ENCODE results near the gene DDX46. TPM values are rescaled to one million over a fixed set of nuclear protein-coding genes. Genes with fewer than 3 reads are reported as not detected.

Gene DDX46
- polyA plus RNA-seq, 1 donor from 2014 or later, result 46.8 TPM

DNA sequence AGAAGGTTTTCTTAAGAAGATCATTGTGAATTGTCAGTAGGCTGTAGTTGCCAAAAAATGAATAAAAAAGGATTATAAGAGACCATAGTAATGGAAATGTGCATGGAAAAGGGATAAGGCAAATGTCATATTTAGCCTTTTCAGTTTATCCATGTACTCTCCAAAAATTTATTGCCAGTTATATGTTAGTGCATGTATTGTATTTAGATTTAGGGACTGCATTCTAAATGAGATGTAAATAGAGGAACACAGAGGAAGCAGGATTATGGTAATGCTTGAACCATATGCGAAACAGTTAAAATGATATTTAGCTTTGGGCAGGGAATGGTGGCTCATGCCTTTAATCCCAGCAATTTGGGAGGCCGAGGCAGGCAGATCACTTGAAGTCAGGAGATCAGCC, 33.0 kb downstream of the DDX46 start:
- no peaks in the 10 kb centered on the region for H3K27me3 ChIP-seq (ENCODE audit: insufficient read depth, low read depth, low read length)
- H3K4me3 ChIP-seq (ENCODE audit: low read length), result no peak overlapping the region
- H3K9me2 ChIP-seq (ENCODE audit: insufficient read depth, low read length), result no peaks in the 10 kb centered on the region
- H3K9me3 ChIP-seq (ENCODE audit: low read length), result no peaks in the 10 kb centered on the region
- no peak overlapping the region for H2AFZ ChIP-seq (ENCODE audit: low read depth, low read length)
- H3K36me3 ChIP-seq (ENCODE audit: insufficient read depth, low read length), result peaks cover 7% of the 10 kb centered on the region
- H3K79me2 ChIP-seq (replicated peaks; ENCODE audit: insufficient read depth, low read length), result no peaks in the 10 kb centered on the region
- no peaks in the 10 kb centered on the region for H3F3A ChIP-seq (ENCODE audit: insufficient read depth, low read length, poor library complexity, severe bottlenecking)
- no peak overlapping the region for H3K27ac ChIP-seq (ENCODE audit: low read length)
- H4K20me1 ChIP-seq (ENCODE audit: insufficient read depth), result no peaks in the 10 kb centered on the region
- TF ChIP-seq, protein P1, sequence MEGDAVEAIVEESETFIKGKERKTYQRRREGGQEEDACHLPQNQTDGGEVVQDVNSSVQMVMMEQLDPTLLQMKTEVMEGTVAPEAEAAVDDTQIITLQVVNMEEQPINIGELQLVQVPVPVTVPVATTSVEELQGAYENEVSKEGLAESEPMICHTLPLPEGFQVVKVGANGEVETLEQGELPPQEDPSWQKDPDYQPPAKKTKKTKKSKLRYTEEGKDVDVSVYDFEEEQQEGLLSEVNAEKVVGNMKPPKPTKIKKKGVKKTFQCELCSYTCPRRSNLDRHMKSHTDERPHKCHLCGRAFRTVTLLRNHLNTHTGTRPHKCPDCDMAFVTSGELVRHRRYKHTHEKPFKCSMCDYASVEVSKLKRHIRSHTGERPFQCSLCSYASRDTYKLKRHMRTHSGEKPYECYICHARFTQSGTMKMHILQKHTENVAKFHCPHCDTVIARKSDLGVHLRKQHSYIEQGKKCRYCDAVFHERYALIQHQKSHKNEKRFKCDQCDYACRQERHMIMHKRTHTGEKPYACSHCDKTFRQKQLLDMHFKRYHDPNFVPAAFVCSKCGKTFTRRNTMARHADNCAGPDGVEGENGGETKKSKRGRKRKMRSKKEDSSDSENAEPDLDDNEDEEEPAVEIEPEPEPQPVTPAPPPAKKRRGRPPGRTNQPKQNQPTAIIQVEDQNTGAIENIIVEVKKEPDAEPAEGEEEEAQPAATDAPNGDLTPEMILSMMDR (IDR thresholded peaks at IDR 0.05; ENCODE audit: poor library complexity, severe bottlenecking), result no peak
- no peak for TF ChIP-seq RAD21 (conservative IDR thresholded peaks at IDR 0.05)
- TF ChIP-seq REST (IDR thresholded peaks at IDR 0.05; ENCODE audit: borderline replicate concordance), result no peak
- no peak for TF ChIP-seq EZH2 (IDR thresholded peaks at IDR 0.05; ENCODE audit: borderline replicate concordance, insufficient read depth, low read length, poor library complexity, severe bottlenecking)
- no peak for TF ChIP-seq SMC3 (conservative IDR thresholded peaks at IDR 0.05; ENCODE audit: poor library complexity)
- no peak for TF ChIP-seq TAF1 (IDR thresholded peaks at IDR 0.05; ENCODE audit: low read depth)
- no peak for TF ChIP-seq EP300 (conservative IDR thresholded peaks at IDR 0.05; ENCODE audit: poor library complexity, severe bottlenecking)
- no peak for TF ChIP-seq MXI1 (conservative IDR thresholded peaks at IDR 0.05; ENCODE audit: poor library complexity, severe bottlenecking)
- no peak for TF ChIP-seq POLR2AphosphoS5 (IDR thresholded peaks at IDR 0.05)
- H3K4me2 ChIP-seq (ENCODE audit: low read length), result no peak overlapping the region
- no peak overlapping the region for H3K9ac ChIP-seq (ENCODE audit: low read length)

DNA sequence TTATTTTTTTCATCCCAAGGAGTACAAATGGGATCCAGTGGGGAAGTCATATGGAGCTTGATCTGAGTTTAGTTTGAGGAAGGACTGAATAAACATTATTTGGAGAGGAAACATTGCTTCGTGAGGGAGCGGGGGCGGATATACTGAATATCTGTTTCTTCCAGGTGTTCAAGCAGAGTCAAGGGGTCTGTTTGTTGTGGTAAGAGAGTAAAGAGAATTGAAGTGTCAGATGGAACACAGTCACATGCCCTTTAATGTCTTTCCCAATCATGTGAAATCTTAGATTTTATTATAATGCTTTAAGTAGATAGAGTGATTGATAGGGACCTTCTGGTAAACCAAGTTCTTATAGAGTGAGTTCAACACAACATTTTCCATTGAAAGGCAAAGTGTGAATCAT, 33.7 kb downstream of the DDX46 start:
- Histone ChIP-seq H3K9me3 (ENCODE audit: low read length) (no peaks in the 10 kb centered on the region), H2AFZ (ENCODE audit: low read depth, low read length) (no peak overlapping the region), H3K4me3 (ENCODE audit: low read length) (no peak overlapping the region), H3K9ac (ENCODE audit: low read length) (no peak overlapping the region), H3F3A (ENCODE audit: insufficient read depth, low read length, poor library complexity, severe bottlenecking) (no peaks in the 10 kb centered on the region), H3K27ac (ENCODE audit: low read length) (no peak overlapping the region), H3K36me3 (ENCODE audit: insufficient read depth, low read length) (peaks cover 9% of the 10 kb centered on the region), H3K79me2 (replicated peaks; ENCODE audit: insufficient read depth, low read length) (no peaks in the 10 kb centered on the region), H4K20me1 (ENCODE audit: insufficient read depth) (no peaks in the 10 kb centered on the region), H3K27me3 (ENCODE audit: insufficient read depth, low read depth, low read length) (no peaks in the 10 kb centered on the region), H3K9me2 (ENCODE audit: insufficient read depth, low read length) (no peaks in the 10 kb centered on the region), H3K4me2 (ENCODE audit: low read length) (no peak overlapping the region)
- TF ChIP-seq TAF1 (IDR thresholded peaks at IDR 0.05; ENCODE audit: low read depth), result no peak
- TF ChIP-seq SMC3 (conservative IDR thresholded peaks at IDR 0.05; ENCODE audit: poor library complexity), result no peak
- no peak for TF ChIP-seq POLR2AphosphoS5 (IDR thresholded peaks at IDR 0.05)
- TF ChIP-seq EP300 (conservative IDR thresholded peaks at IDR 0.05; ENCODE audit: poor library complexity, severe bottlenecking), result no peak
- TF ChIP-seq, protein P1 (IDR thresholded peaks at IDR 0.05; ENCODE audit: poor library complexity, severe bottlenecking), result no peak
- TF ChIP-seq EZH2 (IDR thresholded peaks at IDR 0.05; ENCODE audit: borderline replicate concordance, insufficient read depth, low read length, poor library complexity, severe bottlenecking), result no peak
